Activated CD4-positive, CD25-positive, alpha-beta regulatory T cell treated with anti-CD3 and anti-CD28 coated beads, Interleukin-2, amount 50 U/mL, for 16 hours (primary cell): ENCODE results near the gene CRACR2A.

Experiments
- DNase-seq: peaks from one replicate; pipeline ENCODE4 v3.0.0-alpha.2; 2020; ENCODE audit warnings: low read depth, low spot score

Gene CRACR2A

DNA sequence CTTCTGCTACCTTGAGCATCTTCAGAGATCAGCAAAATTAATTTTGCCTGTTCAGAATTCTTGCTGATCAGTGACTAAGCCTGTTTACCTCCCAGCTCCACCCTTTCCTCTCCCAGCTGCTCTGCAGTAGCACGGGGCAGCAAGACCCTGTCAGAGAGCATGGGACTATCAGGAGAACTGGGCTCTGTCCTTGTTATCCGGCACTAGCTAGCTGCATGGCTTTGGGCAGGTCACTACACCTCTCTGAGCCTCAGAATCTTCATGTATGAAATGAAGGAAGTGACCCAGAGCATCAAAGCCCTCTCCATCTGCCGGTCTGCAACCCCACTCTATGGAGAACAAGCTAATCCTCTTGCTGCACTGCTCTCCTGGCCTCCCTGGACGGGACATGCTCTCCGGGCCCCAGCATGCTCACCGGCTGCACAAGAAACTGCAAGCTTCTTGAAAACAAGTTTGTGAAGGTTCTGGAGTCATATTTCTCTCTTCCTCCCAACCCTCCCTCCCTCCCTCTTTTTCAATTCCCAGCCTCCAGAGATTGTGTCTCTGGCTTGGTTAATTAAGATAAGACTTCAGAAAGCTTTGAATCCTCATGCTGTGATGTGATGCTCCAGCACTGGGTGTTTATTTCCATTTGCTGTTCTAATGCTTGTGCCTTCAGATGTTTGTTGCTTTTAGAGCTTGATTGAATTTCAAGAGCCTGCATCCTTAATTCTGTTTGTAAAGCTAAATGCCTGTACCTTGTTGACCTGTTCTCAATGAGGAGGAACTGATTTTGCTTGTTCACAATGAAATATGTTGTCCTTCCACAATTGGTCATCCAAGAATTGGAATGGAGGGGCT lies 101.1 kb downstream of the CRACR2A start:
- DNase-seq: no peak

DNA sequence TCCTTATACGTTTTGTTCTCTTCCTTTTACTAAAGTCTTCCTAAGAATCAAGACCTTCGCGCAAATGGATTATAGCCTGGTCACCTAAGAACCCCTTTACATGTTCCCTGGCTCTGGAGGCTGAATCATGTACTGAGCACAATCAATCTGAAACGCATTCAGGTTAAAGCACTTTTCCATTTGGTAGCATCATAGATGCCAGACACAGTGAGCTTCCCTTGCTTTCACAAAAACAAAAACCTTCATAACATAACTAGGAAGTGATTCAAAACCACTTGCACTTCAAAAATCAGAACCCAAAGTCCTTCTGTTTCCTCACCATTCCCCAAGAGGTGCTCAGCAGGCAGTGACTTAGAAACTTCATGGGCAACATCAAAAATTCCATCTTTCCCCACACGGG lies 105.4 kb downstream of the CRACR2A start:
- DNase-seq: no peak

DNA sequence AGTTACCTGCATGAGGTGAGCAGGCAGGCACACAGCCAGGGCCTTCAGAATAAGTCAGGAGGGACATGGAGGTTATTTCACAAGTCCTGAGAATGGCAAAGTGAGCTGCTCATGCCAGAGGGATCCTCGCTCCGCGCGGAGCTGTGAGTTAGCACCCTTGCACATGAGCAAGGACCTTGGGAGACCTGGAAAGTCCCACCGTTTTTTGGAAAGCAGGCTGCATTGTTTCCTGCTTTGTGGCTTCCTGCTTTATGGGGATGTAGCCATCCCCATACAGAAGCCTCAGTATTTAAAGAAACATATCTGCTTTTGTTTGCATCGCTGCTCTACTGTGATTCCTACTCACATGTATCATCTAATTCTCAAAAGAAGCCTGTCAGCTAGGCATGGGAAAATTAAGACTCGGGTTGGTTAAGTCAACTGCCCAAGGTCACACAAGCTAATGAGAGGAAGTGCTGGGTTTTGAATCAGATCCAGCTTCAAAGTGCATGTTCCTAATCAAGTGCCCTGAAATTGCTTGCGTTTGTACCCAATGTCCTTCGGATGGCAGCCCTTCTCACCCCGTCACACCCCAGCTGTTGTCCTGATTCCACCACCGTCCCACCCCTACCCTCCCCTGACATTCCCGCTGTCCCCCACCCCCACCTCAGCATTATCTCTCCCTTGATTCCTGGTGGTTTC lies 106.2 kb downstream of the CRACR2A start:
- DNase-seq: no peak

DNA sequence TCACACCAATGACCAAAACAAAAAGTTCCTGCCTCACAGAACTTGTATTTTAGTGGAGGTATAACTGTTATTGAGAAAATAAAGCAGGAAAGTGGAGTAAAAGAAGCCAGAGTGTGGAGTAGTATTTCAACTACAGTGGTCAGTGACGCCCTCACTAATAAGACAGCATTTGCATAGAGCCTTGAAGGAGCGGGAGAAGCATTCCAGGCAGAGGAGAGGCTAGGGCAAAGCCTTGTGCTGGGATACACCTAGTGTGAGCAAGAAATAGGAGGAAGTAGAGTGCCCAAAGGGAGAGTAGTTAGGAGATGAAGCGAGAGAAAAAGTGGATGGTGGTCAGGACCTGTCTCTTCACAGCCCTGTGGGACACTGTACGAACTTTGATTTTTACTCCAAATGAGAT lies 107.8 kb downstream of the CRACR2A start:
- DNase-seq: no peak

DNA sequence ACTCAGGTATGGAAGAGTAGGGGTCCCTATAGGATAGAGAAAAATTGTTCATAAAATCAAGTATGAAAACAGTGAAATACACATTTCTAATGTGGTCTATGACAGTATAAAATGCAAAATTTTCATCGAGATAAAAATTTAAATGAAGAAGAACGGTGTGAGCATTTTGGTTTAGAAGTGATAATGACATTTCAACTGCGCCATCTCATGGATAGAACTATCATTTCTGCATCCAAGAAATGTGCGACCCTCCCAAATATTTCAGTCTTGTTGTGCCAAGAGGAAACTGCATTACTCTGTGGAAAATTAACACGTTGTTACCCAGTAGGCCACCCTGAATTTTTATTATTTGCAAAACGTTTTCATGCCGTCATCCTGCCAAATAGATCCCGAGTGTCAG lies 108.8 kb downstream of the CRACR2A start:
- no peak for DNase-seq

DNA sequence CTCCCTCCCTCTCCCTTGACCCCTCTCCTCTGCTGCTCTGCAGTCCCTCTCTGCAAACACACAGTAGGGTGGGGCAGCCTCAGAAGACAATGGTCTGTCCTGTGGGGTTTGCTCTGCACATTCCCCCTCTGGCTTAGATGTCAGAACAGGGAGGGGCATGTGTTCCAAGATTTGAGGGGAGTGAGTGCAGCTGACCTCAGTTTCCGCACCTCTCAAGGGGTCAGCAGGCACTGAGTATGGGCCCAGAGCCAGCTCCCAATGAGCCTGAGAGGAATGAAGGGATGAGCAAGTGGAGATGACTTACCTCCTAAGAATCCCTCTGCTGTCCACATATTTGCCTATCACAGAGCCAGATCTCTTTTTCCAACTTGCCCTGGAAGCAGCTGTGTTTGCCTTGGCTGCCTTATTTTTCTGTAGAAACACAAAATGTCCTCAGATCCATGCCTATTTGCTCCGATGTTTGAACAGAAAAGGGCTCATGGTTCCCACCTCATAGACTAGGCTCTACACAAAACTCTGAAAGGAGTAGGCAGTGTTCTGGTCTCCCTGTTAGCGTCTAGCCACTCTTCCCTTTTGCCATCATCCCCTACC lies 111.4 kb downstream of the CRACR2A start:
- no peak for DNase-seq

DNA sequence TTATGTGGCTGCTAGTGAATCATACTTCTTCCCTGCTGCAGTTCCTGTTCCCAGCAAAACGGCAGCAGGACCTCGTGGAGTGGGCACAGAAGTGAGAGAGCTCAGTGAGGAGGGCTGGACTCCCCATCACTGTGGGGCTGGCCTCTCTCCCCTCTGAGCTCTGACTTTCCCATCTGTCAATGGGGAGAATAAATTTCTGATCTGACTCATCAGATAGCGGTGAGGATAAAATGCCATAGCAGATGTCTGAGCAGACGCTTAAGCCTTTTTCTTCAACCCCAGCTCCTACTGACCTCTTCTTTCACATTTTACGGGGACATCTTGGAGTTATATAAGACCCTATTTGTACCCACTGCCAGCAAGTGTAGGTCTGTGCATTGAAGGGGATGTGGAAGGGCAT lies 116.6 kb downstream of the CRACR2A start:
- DNase-seq: no peak

DNA sequence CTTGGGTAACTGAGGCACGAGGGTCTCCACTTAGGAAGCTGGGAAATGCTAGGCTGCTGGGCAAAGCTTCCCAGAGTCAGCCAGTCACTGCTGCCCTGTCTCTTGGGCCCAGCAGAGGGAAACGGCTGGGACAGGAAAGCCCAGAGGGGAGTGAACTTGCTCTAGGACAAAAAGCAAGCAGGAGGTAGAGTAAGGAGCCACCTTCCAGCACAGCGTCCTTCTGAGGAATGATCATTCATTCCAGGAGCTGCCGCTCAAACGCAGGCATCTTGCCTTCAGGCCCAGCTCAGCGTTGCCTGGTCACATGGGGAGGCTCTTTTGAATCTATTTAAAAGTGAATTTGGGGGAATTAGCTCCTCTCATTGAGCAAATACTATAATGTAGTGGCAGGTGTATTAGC lies 118.6 kb downstream of the CRACR2A start:
- no peak for DNase-seq

DNA sequence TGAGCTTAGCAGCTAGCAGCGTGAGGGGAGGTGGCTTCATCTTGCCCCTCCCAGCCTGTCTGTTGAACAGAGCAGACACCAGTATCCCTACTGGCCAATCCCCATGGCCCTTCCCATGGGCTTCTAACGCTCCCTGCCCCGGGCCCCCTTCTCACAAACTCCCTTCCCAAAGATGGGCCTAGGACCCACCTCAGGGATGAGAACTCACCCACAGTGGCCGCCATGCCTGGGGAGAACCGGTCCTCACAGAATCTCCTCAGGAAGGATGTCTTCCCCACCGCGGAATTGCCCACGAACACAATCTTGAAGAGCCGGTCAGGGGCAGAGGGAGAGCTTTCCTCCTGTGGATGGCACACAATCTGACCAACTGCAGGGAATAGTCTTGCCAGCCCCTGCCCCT lies 119.5 kb downstream of the CRACR2A start:
- no peak for DNase-seq

DNA sequence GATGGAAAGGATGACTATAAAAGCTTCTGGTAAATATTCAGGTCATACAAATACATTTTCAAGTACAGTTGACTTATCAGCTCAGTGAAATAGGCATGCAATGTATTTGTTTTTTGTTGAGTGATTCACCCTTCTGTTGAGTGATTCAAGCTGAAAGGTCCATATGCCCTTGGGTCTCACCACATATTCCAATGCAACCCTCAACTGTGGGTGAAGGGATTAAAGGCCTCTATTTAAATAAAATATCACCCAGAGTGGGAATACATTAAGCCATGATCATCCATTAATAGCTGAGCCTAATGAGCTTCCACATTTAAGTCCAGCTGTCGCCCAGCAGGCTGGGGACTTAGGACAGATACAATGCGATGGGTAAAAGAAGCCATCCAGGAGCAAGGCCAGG lies 120.2 kb downstream of the CRACR2A start:
- DNase-seq: no peak

DNA sequence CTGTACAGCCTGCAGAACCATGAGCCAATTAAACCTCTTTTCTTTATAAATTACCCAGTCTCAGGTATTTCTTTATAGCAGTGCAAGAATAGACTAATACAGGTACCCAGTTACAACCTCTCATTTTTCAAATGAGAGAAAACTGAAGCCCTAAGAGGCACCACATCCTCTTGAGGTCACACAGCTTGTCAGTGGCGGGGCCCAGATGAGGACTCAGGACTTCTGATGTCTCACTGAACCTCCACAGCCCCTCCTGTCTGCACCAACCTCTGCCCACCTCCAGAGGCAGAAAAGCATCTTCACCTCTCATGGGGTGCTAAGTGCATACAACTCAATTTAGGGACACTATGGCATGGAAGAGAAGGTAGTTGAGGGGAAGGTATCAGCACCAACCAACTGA lies 120.7 kb downstream of the CRACR2A start:
- no peak for DNase-seq

DNA sequence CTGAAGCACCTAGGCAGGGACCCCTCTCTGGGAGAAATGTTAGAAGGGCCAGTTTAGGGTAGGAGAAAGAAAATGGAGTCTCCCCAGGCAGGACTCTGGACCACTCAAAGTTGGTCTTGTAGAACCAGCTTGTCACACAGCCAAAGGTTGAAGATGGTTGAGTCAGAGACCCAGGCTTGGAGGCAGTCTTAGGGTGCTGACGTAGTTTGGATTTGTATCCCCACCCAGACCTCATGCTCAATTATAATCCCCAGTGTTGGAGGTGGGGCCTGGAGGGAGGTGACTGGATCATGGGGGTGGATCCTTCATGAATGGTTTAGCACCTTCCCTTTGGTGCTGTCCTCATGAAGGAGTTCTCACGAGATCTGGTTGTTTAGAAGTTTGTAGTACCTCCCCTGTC lies 121.2 kb downstream of the CRACR2A start:
- no peak for DNase-seq

DNA sequence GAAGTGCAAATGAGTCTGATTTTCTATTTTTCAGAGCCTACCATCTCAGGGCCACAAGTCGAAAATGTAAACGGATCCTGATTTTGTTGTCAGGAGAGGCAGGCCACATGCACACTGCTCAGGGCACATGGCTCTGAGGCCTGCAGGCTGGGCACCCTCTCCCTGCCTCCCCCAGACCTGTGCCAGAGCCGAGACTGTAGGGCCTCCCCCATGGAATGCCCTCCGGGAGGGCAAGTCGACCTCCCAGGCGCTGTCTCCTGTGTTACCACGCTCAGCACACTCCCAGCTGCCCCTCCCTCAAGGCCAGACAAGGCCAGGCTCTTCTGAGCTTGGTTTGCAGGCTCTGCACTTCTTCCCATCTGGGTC lies 121.7 kb downstream of the CRACR2A start:
- DNase-seq: no peak

DNA sequence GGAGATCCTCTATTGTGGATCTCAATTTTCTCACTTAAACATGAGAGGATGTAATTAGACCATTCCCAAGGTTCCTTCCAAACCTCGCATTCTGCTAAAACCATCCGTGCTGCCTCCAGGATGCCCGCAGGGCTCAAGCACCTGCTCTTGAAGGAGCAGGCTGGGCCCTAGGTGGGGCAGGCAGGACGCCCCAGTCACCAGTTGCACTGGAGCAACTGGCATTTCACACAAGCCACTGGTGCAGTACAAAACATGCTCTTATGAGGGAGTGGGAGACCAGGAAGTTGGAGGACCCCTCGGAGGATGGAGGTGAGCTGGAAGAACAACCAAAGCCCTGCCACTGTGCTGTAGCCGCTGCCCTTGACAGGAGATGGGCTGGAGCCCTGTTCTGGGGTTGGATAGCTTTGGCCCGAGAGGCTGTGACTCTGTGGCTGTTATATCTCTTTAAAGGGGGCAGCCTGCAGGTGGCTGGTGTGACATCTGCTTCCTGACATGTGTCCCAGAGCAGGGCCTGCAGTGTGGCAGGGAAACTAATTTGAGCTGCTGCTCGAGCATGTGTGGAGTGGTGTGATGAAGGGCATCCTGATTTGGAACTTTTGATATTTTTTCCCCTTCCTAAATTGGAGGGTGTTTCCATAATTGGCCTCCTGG lies 122.2 kb downstream of the CRACR2A start:
- DNase-seq: no peak

DNA sequence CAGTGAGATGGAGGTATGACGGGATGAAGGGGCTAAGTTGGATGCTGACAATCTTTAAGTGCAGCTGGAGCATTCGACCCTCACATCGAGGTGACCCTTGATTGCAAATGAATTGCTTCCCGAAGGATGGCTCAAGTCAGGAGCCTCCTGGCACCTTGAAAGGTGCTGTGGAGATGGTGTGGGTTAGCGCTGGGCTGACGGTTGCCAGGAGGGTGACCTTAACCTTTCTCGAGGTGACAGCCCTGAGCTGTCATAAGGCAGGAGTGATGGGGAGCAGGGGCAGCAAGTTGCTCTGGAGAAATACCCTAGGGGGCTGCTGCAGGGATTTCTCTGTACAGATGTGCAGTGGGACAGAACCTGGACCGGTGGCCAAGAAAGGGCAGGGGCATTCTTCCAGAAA lies 122.8 kb downstream of the CRACR2A start:
- no peak for DNase-seq

DNA sequence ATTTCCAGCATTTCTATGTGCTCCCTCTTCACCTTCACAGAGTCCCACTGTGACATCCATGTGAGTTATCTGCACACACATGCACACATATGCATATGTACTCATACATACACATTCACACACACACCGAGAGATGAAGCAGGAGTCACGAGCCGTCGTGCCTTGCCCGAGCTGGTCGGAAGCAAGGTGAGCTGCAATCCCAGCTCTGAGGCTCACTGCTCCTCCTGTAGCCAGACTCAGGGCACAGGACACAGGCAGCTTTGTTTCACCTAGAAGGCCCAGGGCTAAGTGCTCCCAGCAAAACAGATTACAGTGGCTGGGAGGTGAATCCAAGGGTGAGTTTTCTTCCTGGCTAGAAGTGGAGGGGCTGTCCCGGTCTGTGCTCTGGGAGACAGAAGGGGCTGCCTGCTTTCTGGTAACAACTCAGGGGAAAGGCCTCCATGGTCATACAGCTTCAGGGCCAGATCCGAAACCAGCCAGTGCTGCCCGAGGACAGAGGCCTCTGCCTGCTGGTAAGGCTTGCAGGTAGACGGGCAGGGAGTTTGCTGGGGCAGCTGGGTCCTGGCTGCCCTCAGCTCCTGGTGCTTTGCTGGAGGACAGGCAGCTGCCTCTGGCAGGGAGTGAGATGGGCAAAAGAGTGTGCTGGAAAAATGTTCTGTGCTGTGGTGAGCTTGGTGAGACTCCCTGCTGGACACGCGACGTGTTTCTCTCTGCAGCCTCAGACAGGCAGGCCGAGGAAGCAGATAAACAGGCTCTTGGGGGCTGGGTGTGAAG lies 123.7 kb downstream of the CRACR2A start:
- DNase-seq: no peak

DNA sequence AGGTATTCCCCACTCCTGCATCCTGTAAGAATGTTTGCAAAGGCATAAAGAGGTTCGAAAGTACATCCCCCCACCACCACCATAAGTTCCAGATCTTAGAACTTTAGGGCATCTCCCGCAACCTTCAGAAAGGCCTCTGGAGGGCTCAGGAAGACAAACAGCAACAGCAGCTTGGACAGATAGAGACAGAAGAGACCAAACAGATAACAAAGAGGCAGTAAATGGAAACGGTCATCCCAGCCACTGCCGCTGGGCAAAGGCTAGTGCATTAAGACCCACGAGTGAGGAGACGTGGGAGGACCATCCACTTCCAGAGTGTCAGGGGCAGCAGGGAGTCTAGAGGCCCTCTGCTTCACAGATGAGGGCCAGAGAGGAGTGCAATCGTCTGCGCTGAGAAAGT lies 124.3 kb downstream of the CRACR2A start:
- no peak for DNase-seq

DNA sequence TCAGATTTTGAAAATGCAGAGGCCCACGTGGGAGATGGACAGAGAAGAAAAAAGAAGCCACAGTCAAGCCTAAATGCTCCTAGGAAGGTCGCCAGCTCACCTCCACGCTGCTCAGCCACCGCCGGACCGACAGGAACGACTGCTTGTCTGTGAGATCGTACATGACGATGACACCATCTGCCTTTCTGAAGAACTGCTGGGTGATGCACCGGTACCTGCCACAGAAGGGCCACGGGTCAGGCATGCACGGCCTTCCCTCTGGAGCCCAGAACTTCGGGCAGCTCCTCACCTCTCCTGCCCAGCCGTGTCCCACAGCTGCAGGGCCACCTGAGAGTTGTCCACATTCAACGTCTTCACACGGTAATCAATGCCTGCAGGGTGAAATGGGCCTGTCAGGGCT lies 125.6 kb downstream of the CRACR2A start:
- no peak for DNase-seq

DNA sequence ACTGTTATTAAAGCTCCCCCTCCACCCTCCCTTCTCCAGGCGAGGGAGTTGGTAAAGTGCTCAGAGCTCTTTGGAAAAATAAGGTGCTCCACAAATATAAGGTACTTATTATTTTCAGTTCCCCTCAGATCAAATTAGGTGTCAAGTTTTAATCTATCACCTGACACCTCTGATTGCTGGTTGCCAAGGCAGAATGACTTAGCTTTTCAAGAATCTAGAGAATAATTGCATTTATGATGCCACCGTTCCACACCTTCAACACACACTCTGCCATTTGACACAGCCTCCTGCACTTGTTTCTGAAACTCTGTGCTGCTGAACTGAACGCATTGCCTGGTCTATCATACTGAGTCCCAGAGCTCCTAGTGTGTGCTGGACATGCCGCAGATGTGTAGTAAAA lies 128.6 kb downstream of the CRACR2A start:
- no peak for DNase-seq

DNA sequence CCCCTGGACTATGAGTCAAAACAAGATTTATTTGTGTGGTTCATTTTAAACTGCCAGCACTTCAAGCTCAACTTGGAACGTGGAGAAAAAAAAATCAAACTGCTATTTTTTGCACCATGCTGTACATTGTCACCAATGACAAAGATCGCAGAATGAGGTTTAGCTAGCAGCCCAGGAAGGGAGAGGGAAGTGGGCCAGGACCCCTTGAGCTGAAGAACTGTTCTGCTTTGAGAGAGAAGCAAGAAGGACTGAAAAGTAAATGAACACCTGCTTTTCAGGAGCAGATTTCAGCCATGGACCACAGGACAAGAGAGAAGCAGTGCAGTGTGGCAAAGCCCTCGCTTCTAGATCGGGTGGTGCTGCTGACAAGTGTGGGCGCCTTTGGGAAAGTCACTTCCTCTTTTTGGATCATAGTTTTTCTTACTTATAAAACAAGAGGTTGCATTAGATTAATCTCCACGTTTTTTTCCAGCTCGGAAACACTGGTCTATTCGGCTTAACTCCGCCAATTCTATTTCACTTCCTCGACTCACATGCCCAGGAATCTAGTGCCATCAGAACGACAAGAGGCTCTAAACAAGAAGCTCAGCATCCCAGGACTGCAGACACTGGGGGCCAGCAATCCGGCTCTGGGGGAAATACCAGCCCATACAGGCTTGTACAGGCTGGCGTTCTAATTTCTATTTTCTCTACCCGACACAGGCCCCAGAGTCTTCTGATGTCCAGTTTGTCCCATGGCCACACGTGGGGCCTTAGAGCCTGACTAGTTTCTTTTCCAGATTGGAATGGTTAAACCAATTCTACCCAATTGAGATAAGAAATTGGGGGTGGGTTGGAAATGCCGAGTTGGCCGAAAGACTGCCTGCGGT lies 129.9 kb downstream of the CRACR2A start:
- no peak for DNase-seq
